ENCODE measurements around the gene RPL18A.

Gene RPL18A

GRCh38 chr19:17848595-17849292, 11.0 kb upstream of the RPL18A start:
- DNase-seq (ENCODE audit: low read depth) = no peak
- TF ChIP-seq CTCF (conservative IDR thresholded peaks at IDR 0.05; ENCODE audit: control insufficient read depth, insufficient read depth, low read depth, low read length) = no peak
- no peak overlapping the region for H3K4me3 ChIP-seq (ENCODE audit: control insufficient read depth, low read depth, low read length)

GRCh38 chr19:17854061-17854460, 5.6 kb upstream of the RPL18A start:
- H3K4me3 ChIP-seq (ENCODE audit: control insufficient read depth, low read depth, low read length) = no peak overlapping the region
- TF ChIP-seq CTCF (conservative IDR thresholded peaks at IDR 0.05; ENCODE audit: control insufficient read depth, insufficient read depth, low read depth, low read length) = no peak
- DNase-seq (ENCODE audit: low read depth) = no peak

GRCh38 chr19:17855280-17856152, 4.2 kb upstream of the RPL18A start:
- no peak overlapping the region for H3K4me3 ChIP-seq (ENCODE audit: control insufficient read depth, low read depth, low read length)
- TF ChIP-seq CTCF (conservative IDR thresholded peaks at IDR 0.05; ENCODE audit: control insufficient read depth, insufficient read depth, low read depth, low read length) = peak; percentile 93
- DNase-seq (ENCODE audit: low read depth) = peak; percentile 58

- TF ChIP-seq CTCF (conservative IDR thresholded peaks at IDR 0.05; ENCODE audit: control insufficient read depth, insufficient read depth, low read depth, low read length) = no peak
- DNase-seq (ENCODE audit: low read depth) = no peak
- H3K4me3 ChIP-seq (ENCODE audit: control insufficient read depth, low read depth, low read length) = peak overlapping the region; percentile 88
These were observed 752 bp downstream of the RPL18A start for GRCh38 chr19:17860331-17860992.

DNA sequence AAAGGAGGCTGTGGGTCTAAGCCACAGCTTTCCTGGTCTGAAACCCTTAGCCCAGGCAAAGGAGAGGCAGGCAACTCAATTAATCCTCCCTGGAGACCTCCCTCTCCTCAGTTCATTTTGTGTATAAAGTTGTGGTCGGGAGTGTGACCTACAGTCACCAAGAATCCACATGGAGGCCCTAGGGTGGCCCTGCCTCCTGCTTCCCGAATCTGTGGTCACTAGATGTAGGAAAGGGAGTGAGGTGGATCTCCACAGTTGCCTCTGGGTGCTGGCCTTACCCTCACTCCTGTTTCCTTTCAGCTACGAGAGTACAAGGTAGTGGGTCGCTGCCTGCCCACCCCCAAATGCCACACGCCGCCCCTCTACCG, 1.3 kb downstream of the RPL18A start:
- peak overlapping the region; percentile 88 for H3K4me3 ChIP-seq (ENCODE audit: control insufficient read depth, low read depth, low read length)
- no peak for DNase-seq (ENCODE audit: low read depth)
- no peak for TF ChIP-seq CTCF (conservative IDR thresholded peaks at IDR 0.05; ENCODE audit: control insufficient read depth, insufficient read depth, low read depth, low read length)

GRCh38 chr19:17861542-17862402, 2.1 kb downstream of the RPL18A start:
- peak overlapping the region; percentile 88 for H3K4me3 ChIP-seq (ENCODE audit: control insufficient read depth, low read depth, low read length)
- no peak for DNase-seq (ENCODE audit: low read depth)
- TF ChIP-seq CTCF (conservative IDR thresholded peaks at IDR 0.05; ENCODE audit: control insufficient read depth, insufficient read depth, low read depth, low read length) = no peak
